Thoracic aorta (tissue), 2 donors: ENCODE results near the gene TRIM65. TPM values are rescaled to one million over a fixed set of nuclear protein-coding genes. Genes with fewer than 3 reads are reported as not detected.

Experiments used
- ATAC-seq: fragments of 150-250 bp; one replicate; pipeline ENCODE4 v1.8.0; 2017; ENCODE audit warnings: low read depth; ENCODE audit not compliant: insufficient number of reproducible peaks, low FRiP score
- DNase-seq: peaks from one replicate; pipeline ENCODE4 v3.0.0-alpha.2; 2020; ENCODE audit warnings: low spot score
- H3K27ac ChIP-seq, 2 donors: fragments of 200-600 bp; sonication (generic); 1 replicate in 1 of 2; 2 replicates in 1 of 2; pipeline ENCODE4 v1.5.1; 2016; ENCODE audit warnings: mild to moderate bottlenecking in 2 of 2, moderate library complexity in 2 of 2
- H3K27me3 ChIP-seq: fragments of 200-600 bp; sonication (generic); replicated peaks from 2 replicates; pipeline ENCODE4 v1.6.0; 2016; ENCODE audit warnings: mild to moderate bottlenecking; ENCODE audit not compliant: insufficient read depth
- H3K36me3 ChIP-seq: fragments of 200-600 bp; sonication (generic); one replicate; pipeline ENCODE4 v1.5.1; 2016
- H3K4me1 ChIP-seq, 2 donors: fragments of 200-600 bp; sonication (generic); 1 replicate in 1 of 2; 2 replicates in 1 of 2; pipeline versions ENCODE4 v1.5.1 to v1.6.0; 2016; ENCODE audit warnings: low read depth in 2 of 2, mild to moderate bottlenecking in 1 of 2; ENCODE audit not compliant: control insufficient read depth in 1 of 2
- H3K4me3 ChIP-seq: fragments of 200-600 bp; sonication (generic); 2 replicates; pipeline ENCODE4 v1.5.1; 2016; ENCODE audit warnings: mild to moderate bottlenecking
- H3K9me3 ChIP-seq: fragments of 200-600 bp; sonication (generic); 2 replicates; pipeline ENCODE4 v1.5.1; 2016
- total RNA-seq, 2 donors: library from RNA; depleted of rRNA; stranded (reverse); fragments of >200 nt; gene quantifications; one replicate each; pipeline versions ENCODE4 v1.1.0 to v1.2.3, GENCODE V29; 2016
- TF ChIP-seq, protein P1 (sequence below): fragments of 200-600 bp; sonication (generic); IDR thresholded peaks from one replicate; pipeline ENCODE4 v1.5.1; 2019; ENCODE audit warnings: antibody characterized with exemption

The TRIM65 gene
- total RNA-seq, 2 donors from 2014 or later: 21.4 to 22.6 TPM

DNA sequence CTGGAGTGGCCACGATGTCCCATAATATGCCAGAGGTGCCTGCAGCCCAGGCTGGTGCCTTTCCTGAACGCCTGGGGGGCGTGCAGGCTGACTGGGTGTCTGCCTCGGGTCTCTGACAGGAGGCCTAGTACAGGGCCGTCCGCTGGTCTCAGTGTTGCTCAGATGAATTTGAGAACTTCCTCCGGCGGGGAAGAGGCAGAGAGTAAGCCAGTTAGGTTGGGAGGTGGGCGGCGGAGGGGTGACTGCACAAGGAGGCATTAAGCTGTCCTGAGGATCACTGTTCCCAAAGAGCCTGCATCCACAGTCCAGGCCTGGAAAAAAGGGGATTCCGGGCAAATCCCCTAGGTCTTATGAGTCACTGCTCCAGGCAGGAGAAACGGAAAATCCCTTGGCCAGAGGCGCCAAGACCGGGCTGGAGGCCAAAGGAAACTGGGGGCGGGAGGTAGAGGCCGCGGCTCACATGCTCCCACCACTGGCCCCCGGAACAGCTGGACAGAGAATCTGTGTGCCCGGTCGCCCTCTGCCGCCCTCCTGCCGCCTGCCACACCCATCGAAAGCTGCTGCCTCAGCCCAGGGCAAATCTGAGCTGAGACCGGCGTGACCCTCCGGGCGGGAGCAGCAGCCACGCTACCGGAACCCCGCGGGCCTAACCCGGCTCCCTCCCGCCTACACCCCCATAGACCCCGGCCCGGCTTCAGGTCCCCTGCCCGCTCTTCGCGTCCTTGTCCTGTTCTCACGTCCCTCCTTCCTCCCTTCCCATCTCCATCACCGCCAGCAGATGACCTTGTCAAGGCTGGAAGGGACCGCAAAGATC, 19.6 kb downstream of the TRIM65 start:
- Histone ChIP-seq H3K4me3 (peak overlapping the region; percentile 78), H3K27ac (peak overlapping the region; percentile 99), H3K27me3 (no peaks in the 10 kb centered on the region), H3K4me1 (peaks cover 44 to 56% of the 10 kb centered on the region in 2 donors), H3K9me3 (no peaks in the 10 kb centered on the region), H3K36me3 (peaks cover 7% of the 10 kb centered on the region)
- DNase-seq: peak; percentile 93
- TF ChIP-seq, protein P1, sequence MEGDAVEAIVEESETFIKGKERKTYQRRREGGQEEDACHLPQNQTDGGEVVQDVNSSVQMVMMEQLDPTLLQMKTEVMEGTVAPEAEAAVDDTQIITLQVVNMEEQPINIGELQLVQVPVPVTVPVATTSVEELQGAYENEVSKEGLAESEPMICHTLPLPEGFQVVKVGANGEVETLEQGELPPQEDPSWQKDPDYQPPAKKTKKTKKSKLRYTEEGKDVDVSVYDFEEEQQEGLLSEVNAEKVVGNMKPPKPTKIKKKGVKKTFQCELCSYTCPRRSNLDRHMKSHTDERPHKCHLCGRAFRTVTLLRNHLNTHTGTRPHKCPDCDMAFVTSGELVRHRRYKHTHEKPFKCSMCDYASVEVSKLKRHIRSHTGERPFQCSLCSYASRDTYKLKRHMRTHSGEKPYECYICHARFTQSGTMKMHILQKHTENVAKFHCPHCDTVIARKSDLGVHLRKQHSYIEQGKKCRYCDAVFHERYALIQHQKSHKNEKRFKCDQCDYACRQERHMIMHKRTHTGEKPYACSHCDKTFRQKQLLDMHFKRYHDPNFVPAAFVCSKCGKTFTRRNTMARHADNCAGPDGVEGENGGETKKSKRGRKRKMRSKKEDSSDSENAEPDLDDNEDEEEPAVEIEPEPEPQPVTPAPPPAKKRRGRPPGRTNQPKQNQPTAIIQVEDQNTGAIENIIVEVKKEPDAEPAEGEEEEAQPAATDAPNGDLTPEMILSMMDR: no peak
- ATAC-seq: peak; percentile 73

DNA sequence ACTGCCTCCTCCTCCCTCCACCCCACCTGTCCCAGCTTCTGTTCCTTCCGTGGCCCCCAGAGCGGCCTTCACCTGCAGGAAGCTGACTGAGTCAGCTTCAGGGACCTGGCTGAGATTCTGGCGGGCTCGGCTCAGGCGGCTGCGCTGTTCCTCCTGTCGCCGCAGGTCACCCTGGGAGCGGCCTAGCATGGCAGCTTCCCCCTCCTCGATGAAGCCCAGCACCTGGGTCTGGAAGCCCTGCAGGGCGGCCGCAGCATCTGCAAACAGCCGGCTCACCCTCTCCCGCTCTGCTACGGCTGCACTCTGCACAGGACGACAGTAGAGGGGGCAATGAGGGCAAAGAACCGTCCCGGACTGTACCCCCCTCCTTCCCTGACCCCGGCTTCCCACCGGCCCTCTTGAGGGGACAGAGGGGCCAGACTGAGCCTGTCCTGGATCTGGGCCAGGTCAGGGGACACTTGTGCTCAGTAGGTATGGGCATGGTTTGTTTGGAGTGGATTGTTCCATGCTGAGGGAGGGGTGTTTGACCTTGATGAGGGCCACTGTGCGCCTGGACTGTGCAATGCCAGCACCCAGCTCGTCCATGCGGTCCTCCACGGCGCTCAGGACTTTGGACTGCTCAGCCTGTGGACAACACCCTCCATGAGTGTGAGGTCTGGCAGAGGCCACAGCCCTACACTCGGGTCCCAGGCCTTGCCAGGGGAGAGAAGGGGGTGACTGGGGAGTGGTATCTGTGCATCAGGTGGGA, 20.4 kb downstream of the TRIM65 start:
- Histone ChIP-seq H3K27me3 (no peaks in the 10 kb centered on the region), H3K4me1 (peaks cover 47 to 64% of the 10 kb centered on the region in 2 donors), H3K4me3 (peak overlapping the region; percentile 78), H3K9me3 (no peaks in the 10 kb centered on the region), H3K36me3 (peaks cover 7% of the 10 kb centered on the region), H3K27ac (peak overlapping the region; percentile 99)
- DNase-seq (no peak), ATAC-seq (no peak)
- TF ChIP-seq, protein P1: peak; percentile 13

DNA sequence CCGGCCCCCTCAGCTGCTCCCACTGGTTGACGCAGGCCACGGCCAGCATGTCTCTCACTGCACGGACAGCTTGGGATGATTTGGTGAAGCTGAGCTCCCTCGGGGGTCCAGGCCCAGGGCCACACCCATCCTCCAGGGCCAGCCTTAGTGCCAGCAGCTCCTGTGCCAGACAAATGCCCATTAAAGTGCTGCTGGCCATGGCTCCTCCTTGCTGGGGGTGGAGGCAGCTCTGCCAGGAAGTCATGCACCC, 20.9 kb downstream of the TRIM65 start:
- TF ChIP-seq, protein P1: no peak
- Histone ChIP-seq H3K36me3 (peaks cover 7% of the 10 kb centered on the region), H3K4me1 (peaks cover 47 to 67% of the 10 kb centered on the region in 2 donors), H3K27me3 (no peaks in the 10 kb centered on the region), H3K9me3 (no peaks in the 10 kb centered on the region), H3K27ac (peak overlapping the region; percentile 99), H3K4me3 (peak overlapping the region; percentile 78)
- DNase-seq: no peak
- ATAC-seq: no peak

DNA sequence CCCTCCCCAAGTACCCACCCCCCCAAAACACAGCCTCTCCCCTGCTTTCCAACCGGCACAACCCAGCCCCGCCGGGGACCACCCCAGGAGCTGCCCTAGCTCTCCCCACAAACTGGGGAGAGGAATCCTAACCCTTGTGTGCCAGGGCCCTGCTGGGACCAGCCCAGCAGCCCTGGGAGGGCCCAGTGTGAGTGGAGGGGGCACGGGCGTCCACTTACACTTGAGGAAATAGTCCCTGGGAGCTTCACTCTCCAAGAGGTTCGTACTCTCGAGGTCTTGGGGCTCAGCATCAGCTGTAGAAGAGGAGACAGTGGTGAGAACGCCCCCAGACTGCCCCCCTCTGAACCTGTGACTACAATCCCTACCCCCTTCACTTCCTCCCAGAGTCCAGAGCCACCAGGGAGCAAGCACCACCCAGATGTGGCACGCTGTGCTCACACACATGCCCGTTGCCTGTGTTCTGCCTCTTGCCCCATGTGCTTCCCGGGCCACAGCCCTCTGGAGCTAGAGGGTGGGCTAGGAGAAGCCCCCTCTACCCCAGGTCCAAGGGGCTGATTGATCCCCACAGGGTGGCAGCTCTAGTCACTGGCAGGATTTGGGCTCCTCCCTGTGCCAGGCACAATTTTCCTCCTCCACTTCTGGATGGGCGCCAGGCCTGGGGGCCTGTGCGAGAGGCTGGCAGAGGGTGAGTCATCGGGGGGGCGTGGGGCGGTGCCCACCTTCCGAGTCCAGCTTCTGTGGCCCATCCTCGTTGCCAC, 21.4 kb downstream of the TRIM65 start:
- peak overlapping the region; percentile 78 for H3K4me3 ChIP-seq
- H3K27ac ChIP-seq: peak overlapping the region; percentile 99
- H3K36me3 ChIP-seq: peaks cover 7% of the 10 kb centered on the region
- DNase-seq (no peak), ATAC-seq (no peak)
- TF ChIP-seq, protein P1: no peak
- H3K4me1 ChIP-seq: peaks cover 49 to 72% of the 10 kb centered on the region in 2 donors
- no peaks in the 10 kb centered on the region for H3K9me3 ChIP-seq
- no peaks in the 10 kb centered on the region for H3K27me3 ChIP-seq
